CD14-positive monocyte (primary cell): ENCODE data around the gene SCN1B. TPM values are rescaled to one million over a fixed set of nuclear protein-coding genes. Genes with fewer than 3 reads are reported as not detected.

Experiments used
- DNase-seq, 3 donors: peaks; one replicate each; pipeline ENCODE4 v3.0.0-alpha.2; 2011 to 2022
- H2AFZ ChIP-seq: 2 replicates; pipeline ENCODE4 v1.6.0; 2012; ENCODE audit warnings: mild to moderate bottlenecking, low read depth, low read length, inconsistent platforms; ENCODE audit not compliant: insufficient read depth, poor library complexity, severe bottlenecking
- H3K27ac ChIP-seq, 2 donors: 1 replicate in 1 of 2; 2 replicates in 1 of 2; pipeline ENCODE4 v1.5.1; 2012 to 2013; ENCODE audit warnings: low read length in 2 of 2, control low read depth in 1 of 2, inconsistent platforms in 1 of 2, low read depth in 1 of 2, mild to moderate bottlenecking in 1 of 2
- H3K27me3 ChIP-seq, 2 donors: one replicate each; pipeline versions ENCODE4 v1.6.0 to v1.6.1; 2011 to 2013; ENCODE audit warnings: low read length in 2 of 2; ENCODE audit not compliant: control insufficient read depth in 2 of 2, insufficient read depth in 2 of 2
- H3K36me3 ChIP-seq, 2 donors: replicated peaks in 1 of 2; 1 replicate in 1 of 2; 2 replicates in 1 of 2; pipeline versions ENCODE4 v1.5.1 to v1.6.1; 2012 to 2013; ENCODE audit warnings: low read length in 2 of 2, control low read depth in 1 of 2, inconsistent platforms in 1 of 2, mild to moderate bottlenecking in 1 of 2; ENCODE audit not compliant: insufficient read depth in 2 of 2, control insufficient read depth in 1 of 2
- H3K4me1 ChIP-seq, 2 donors: 1 replicate in 1 of 2; 2 replicates in 1 of 2; pipeline versions ENCODE4 v1.5.1 to v1.6.1; 2012 to 2013; ENCODE audit warnings: low read length in 2 of 2, control low read depth in 1 of 2, inconsistent platforms in 1 of 2, mild to moderate bottlenecking in 1 of 2, moderate library complexity in 1 of 2; ENCODE audit not compliant: insufficient read depth in 2 of 2, control insufficient read depth in 1 of 2
- H3K4me2 ChIP-seq: replicated peaks from 2 replicates; pipeline ENCODE3; 2012; ENCODE audit warnings: low read length, moderate library complexity, mild to moderate bottlenecking; ENCODE audit not compliant: poor library complexity, severe bottlenecking; ENCODE audit errors: extremely low read depth
- H3K4me3 ChIP-seq, 3 experiments: fragments of 200-600 bp in 1 of 3; sonication (generic) in 1 of 3; replicated peaks in 1 of 3; 1 replicate in 2 of 3; 2 replicates in 1 of 3; pipeline ENCODE4 v1.5.1; 2011 to 2013; ENCODE audit warnings: low read length in 3 of 3, mild to moderate bottlenecking in 3 of 3, control low read depth in 2 of 3, low read depth in 2 of 3, inconsistent platforms in 1 of 3, moderate library complexity in 1 of 3
- H3K79me2 ChIP-seq: 2 replicates; pipeline ENCODE4 v1.6.0; 2012; ENCODE audit warnings: mild to moderate bottlenecking, control low read depth, inconsistent platforms, low read length, moderate library complexity; ENCODE audit not compliant: insufficient read depth
- H3K9ac ChIP-seq: 2 replicates; pipeline ENCODE4 v1.6.0; 2017; ENCODE audit warnings: low read length, mild to moderate bottlenecking; ENCODE audit not compliant: insufficient read depth, poor library complexity, severe bottlenecking
- H3K9me3 ChIP-seq, 2 donors: replicated peaks in 1 of 2; 1 replicate in 1 of 2; 2 replicates in 1 of 2; pipeline versions ENCODE4 v1.5.1 to v1.6.1; 2012 to 2013; ENCODE audit warnings: low read length in 2 of 2, control low read depth in 1 of 2; ENCODE audit not compliant: control insufficient read depth in 1 of 2, insufficient read depth in 1 of 2
- H4K20me1 ChIP-seq: 2 replicates; pipeline ENCODE4 v1.6.0; 2012; ENCODE audit warnings: mild to moderate bottlenecking, low read length, control low read depth, moderate library complexity; ENCODE audit not compliant: insufficient read depth
- H3K27ac Mint-ChIP-seq, 7 donors: one replicate each; pipeline ENCODE4 v1.8.0; 2020; ENCODE audit warnings: mild to moderate bottlenecking in 7 of 7, mixed read lengths in 7 of 7, moderate library complexity in 6 of 7, inconsistent platforms in 2 of 7
- H3K27me3 Mint-ChIP-seq, 3 donors: one replicate each; pipeline ENCODE4 v1.8.0; 2021 to 2022; ENCODE audit warnings: low read depth in 3 of 3, mild to moderate bottlenecking in 3 of 3, mixed read lengths in 3 of 3, moderate library complexity in 3 of 3, inconsistent platforms in 1 of 3
- H3K36me3 Mint-ChIP-seq, 2 donors: one replicate each; pipeline ENCODE4 v1.8.0; 2020; ENCODE audit warnings: mixed read lengths in 2 of 2, inconsistent platforms in 1 of 2, mild to moderate bottlenecking in 1 of 2
- H3K4me1 Mint-ChIP-seq: one replicate; pipeline ENCODE4 v1.8.0; 2020; ENCODE audit warnings: mild to moderate bottlenecking, mixed read lengths
- H3K4me3 Mint-ChIP-seq, 2 donors: one replicate each; pipeline ENCODE4 v1.8.0; 2020; ENCODE audit warnings: mild to moderate bottlenecking in 2 of 2, mixed read lengths in 2 of 2, moderate library complexity in 1 of 2
- H3K9me3 Mint-ChIP-seq, 7 donors: one replicate each; pipeline ENCODE4 v1.8.0; 2020 to 2022; ENCODE audit warnings: mixed read lengths in 7 of 7, mild to moderate bottlenecking in 6 of 7, moderate library complexity in 6 of 7, inconsistent platforms in 2 of 7
- CTCF ChIP-seq: fragments of 200-600 bp; IDR thresholded peaks from one replicate; pipeline ENCODE4 v1.8.0; 2022; ENCODE audit warnings: antibody characterized with exemption, mild to moderate bottlenecking
- WGBS: methylation state at CpG from one replicate; pipeline ENCODE4 v1.1.5; 2013; ENCODE audit warnings: missing lambda C conversion rate; ENCODE audit not compliant: insufficient coverage; 5-methylcytosine and 5-hydroxymethylcytosine counted together
- intact Hi-C, 2 donors: fragments of 100-400 bp; cut with micrococcal nuclease; formaldehyde crosslinking; loops; one replicate each; pipeline versions ENCODE4 v1.15.0 to v1.15.1; 2023
- polyA plus RNA-seq, 3 donors: library from polyadenylated mRNA; depleted of rRNA in 1 of 3; unstranded in 2 of 3; stranded (reverse) in 1 of 3; fragments of 300-500 nt in 2 of 3; fragments of >200 nt in 1 of 3; fragmentation: Illumina TruSeq in 2 of 3; gene quantifications; 1 replicate in 2 of 3; 2 replicates in 1 of 3; pipeline ENCODE4 v1.2.3, GENCODE V29; 2012 to 2021

Gene SCN1B
- polyA plus RNA-seq, 3 donors = 0.08 to 0.68 TPM; not detected in 1

GRCh38 chr19:35019144-35019543 lies 11.1 kb upstream of the SCN1B start:
- Histone ChIP-seq H3K27me3 (no peaks in the 10 kb centered on the region), H3K4me1 (peaks cover 45 to 49% of the 10 kb centered on the region in 2 donors), H3K9ac (no peak overlapping the region), H4K20me1 (peaks cover 17% of the 10 kb centered on the region), H2AFZ (no peak overlapping the region), H3K9me3 (no peaks in the 10 kb centered on the region), H3K36me3 (peaks cover 66 to 91% of the 10 kb centered on the region in 2 donors), H3K79me2 (peaks cover 4% of the 10 kb centered on the region), H3K4me2 (no peak overlapping the region), H3K4me3 (no peak overlapping the region), H3K27ac (no peak overlapping the region)
- Mint-ChIP-seq H3K27me3 (peaks cover 0 to 1% (median 0%) of the 10 kb centered on the region in 3 donors), H3K36me3 (peaks cover 81 to 95% of the 10 kb centered on the region in 2 donors), H3K27ac (no peak overlapping the region), H3K9me3 (no peaks in the 10 kb centered on the region), H3K4me3 (no peak overlapping the region), H3K4me1 (peaks cover 43% of the 10 kb centered on the region)
- no peak for TF ChIP-seq CTCF
- DNase-seq = no peak
- intact Hi-C loops = no loop called here
- 94% methylated on average over 13 of the region's 22 CpGs for whole genome bisulfite sequencing

- H3K27ac ChIP-seq = no peak overlapping the region
- no peak overlapping the region for H3K9ac ChIP-seq
- H3K4me3 ChIP-seq = no peak overlapping the region
- DNase-seq = no peak
- no peak overlapping the region for H3K4me2 ChIP-seq
- Mint-ChIP-seq H3K27ac (no peak overlapping the region), H3K27me3 (peaks cover 0 to 1% (median 0%) of the 10 kb centered on the region in 3 donors), H3K4me3 (no peak overlapping the region), H3K9me3 (no peaks in the 10 kb centered on the region), H3K4me1 (peaks cover 27% of the 10 kb centered on the region), H3K36me3 (peaks cover 81 to 95% of the 10 kb centered on the region in 2 donors)
- no peaks in the 10 kb centered on the region for H3K79me2 ChIP-seq
- peaks cover 21% of the 10 kb centered on the region for H4K20me1 ChIP-seq
- H3K27me3 ChIP-seq = no peaks in the 10 kb centered on the region
- peaks cover 76 to 97% of the 10 kb centered on the region in 2 donors for H3K36me3 ChIP-seq
- H2AFZ ChIP-seq = no peak overlapping the region
- intact Hi-C loops = no loop called here
- no peak for TF ChIP-seq CTCF
- WGBS = 98% methylated on average over 9 of the region's 10 CpGs
- H3K4me1 ChIP-seq = peaks cover 30 to 34% of the 10 kb centered on the region in 2 donors
- H3K9me3 ChIP-seq = no peaks in the 10 kb centered on the region
Observed at GRCh38 chr19:35021016-35021415, 9.3 kb upstream of the SCN1B start.
